Right atrium auricular region (tissue), 2 donors: ENCODE measurements around the gene MAP4K1. TPM values are rescaled to one million over a fixed set of nuclear protein-coding genes. Genes with fewer than 3 reads are reported as not detected.
A peak's percentile ranks its signal among the peaks of the same experiment; 100 is the strongest.

Source experiments
- DNase-seq: peaks from one replicate; pipeline ENCODE4 v3.0.0-alpha.2; 2019; ENCODE audit warnings: low spot score
- H3K27ac ChIP-seq, 2 donors: fragments of 200-600 bp; sonication (generic); 1 replicate in 1 of 2; 2 replicates in 1 of 2; pipeline ENCODE4 v1.5.1; 2016 to 2019
- H3K27me3 ChIP-seq, 2 donors: fragments of 200-600 bp; sonication (generic); one replicate each; pipeline versions ENCODE4 v1.5.1 to v1.6.0; 2017 to 2019
- H3K36me3 ChIP-seq: fragments of 200-600 bp; sonication (generic); one replicate; pipeline ENCODE4 v1.5.1; 2016
- H3K4me1 ChIP-seq, 2 donors: fragments of 200-600 bp; sonication (generic); one replicate each; pipeline versions ENCODE4 v1.5.1 to v1.6.0; 2017 to 2019
- H3K4me3 ChIP-seq, 2 donors: fragments of 200-600 bp; sonication (generic); 1 replicate in 1 of 2; 2 replicates in 1 of 2; pipeline ENCODE4 v1.5.1; 2017 to 2019; ENCODE audit warnings: mild to moderate bottlenecking in 1 of 2, moderate library complexity in 1 of 2
- H3K9me3 ChIP-seq, 2 donors: fragments of 200-600 bp; sonication (generic); one replicate each; pipeline ENCODE4 v1.5.1; 2019
- CTCF ChIP-seq, 2 donors: fragments of 200-600 bp; sonication (generic); IDR thresholded peaks; one replicate each; pipeline ENCODE4 v1.5.1; 2019; ENCODE audit warnings: antibody characterized with exemption in 2 of 2
- total RNA-seq, 2 donors: library from RNA; depleted of rRNA; stranded (reverse); fragments of >200 nt; gene quantifications; one replicate each; pipeline ENCODE4 v1.1.0, GENCODE V29; 2016

The MAP4K1 gene
- total RNA-seq, 2 donors from 2014 or later = 0.83 to 4.2 TPM

- Histone ChIP-seq H3K4me1 (peaks cover 0 to 10% of the 10 kb centered on the region in 2 donors), H3K27ac (no peak overlapping the region), H3K4me3 (no peak overlapping the region), H3K9me3 (no peaks in the 10 kb centered on the region), H3K36me3 (no peaks in the 10 kb centered on the region), H3K27me3 (no peaks in the 10 kb centered on the region)
- no peak for TF ChIP-seq CTCF (IDR thresholded peaks at IDR 0.05)
- DNase-seq = no peak
Observed at GRCh38 chr19:38547421-38547820, 70.3 kb downstream of the MAP4K1 start.

- no peak overlapping the region for H3K4me3 ChIP-seq
- no peaks in the 10 kb centered on the region for H3K36me3 ChIP-seq
- no peaks in the 10 kb centered on the region for H3K27me3 ChIP-seq
- peaks cover 0 to 10% of the 10 kb centered on the region in 2 donors for H3K4me1 ChIP-seq
- no peaks in the 10 kb centered on the region for H3K9me3 ChIP-seq
- TF ChIP-seq CTCF (IDR thresholded peaks at IDR 0.05) = no peak
- DNase-seq = no peak
- H3K27ac ChIP-seq = no peak overlapping the region
Observed at GRCh38 chr19:38545596-38545995, 72.2 kb downstream of the MAP4K1 start.

GRCh38 chr19:38544569-38545315, 73.0 kb downstream of the MAP4K1 start:
- peak; percentile 6 to 35 for TF ChIP-seq CTCF (IDR thresholded peaks at IDR 0.05)
- Histone ChIP-seq H3K9me3 (no peaks in the 10 kb centered on the region), H3K27ac (no peak overlapping the region), H3K4me3 (peak overlapping the region in 1 of 2 donors; percentile 40), H3K27me3 (no peaks in the 10 kb centered on the region), H3K4me1 (peaks cover 0 to 10% of the 10 kb centered on the region in 2 donors), H3K36me3 (no peaks in the 10 kb centered on the region)
- DNase-seq = no peak

GRCh38 chr19:38543807-38544568, 73.8 kb downstream of the MAP4K1 start:
- H3K27me3 ChIP-seq = no peaks in the 10 kb centered on the region
- H3K9me3 ChIP-seq = no peaks in the 10 kb centered on the region
- H3K4me3 ChIP-seq = peak overlapping the region in 1 of 2 donors; percentile 40
- peak; percentile 78 for DNase-seq
- H3K27ac ChIP-seq = no peak overlapping the region
- no peaks in the 10 kb centered on the region for H3K36me3 ChIP-seq
- peak; percentile 37 to 75 for TF ChIP-seq CTCF (IDR thresholded peaks at IDR 0.05)
- H3K4me1 ChIP-seq = peaks cover 0 to 10% of the 10 kb centered on the region in 2 donors

- no peak overlapping the region for H3K27ac ChIP-seq
- peaks cover 0 to 10% of the 10 kb centered on the region in 2 donors for H3K4me1 ChIP-seq
- H3K9me3 ChIP-seq = no peaks in the 10 kb centered on the region
- DNase-seq = no peak
- no peak for TF ChIP-seq CTCF (IDR thresholded peaks at IDR 0.05)
- no peaks in the 10 kb centered on the region for H3K36me3 ChIP-seq
- no peaks in the 10 kb centered on the region for H3K27me3 ChIP-seq
- peak overlapping the region in 1 of 2 donors; percentile 40 for H3K4me3 ChIP-seq
Observed at GRCh38 chr19:38543286-38543806, 74.4 kb downstream of the MAP4K1 start.
